Fibroblast of villous mesenchyme (primary cell): ENCODE measurements around the gene C1orf167. TPM values are rescaled to one million over a fixed set of nuclear protein-coding genes. Genes with fewer than 3 reads are reported as not detected.

Source experiments
- DNase-seq: peaks from one replicate; pipeline ENCODE4 v3.0.0-alpha.2; 2010; ENCODE audit warnings: low read depth
- H3K4me3 ChIP-seq: 2 replicates; pipeline ENCODE4 v1.5.1; 2011; ENCODE audit warnings: low read depth, mild to moderate bottlenecking, low read length
- total RNA-seq: library from RNA; depleted of rRNA; stranded (reverse); fragments of >200 nt; gene quantifications from 2 replicates; pipeline ENCODE4 v1.2.3, GENCODE V29; 2012
- TF ChIP-seq, protein P1 (sequence below): IDR thresholded peaks from 2 replicates; pipeline ENCODE4 v1.5.1; 2012; ENCODE audit warnings: low read depth, mild to moderate bottlenecking, low read length; ENCODE audit not compliant: insufficient read depth

The C1orf167 gene
- total RNA-seq, 1 donor = under 0.01 TPM

GRCh38 chr1:11729498-11730428 lies 32.2 kb upstream of the C1orf167 start:
- no peak overlapping the region for H3K4me3 ChIP-seq
- TF ChIP-seq, protein P1, sequence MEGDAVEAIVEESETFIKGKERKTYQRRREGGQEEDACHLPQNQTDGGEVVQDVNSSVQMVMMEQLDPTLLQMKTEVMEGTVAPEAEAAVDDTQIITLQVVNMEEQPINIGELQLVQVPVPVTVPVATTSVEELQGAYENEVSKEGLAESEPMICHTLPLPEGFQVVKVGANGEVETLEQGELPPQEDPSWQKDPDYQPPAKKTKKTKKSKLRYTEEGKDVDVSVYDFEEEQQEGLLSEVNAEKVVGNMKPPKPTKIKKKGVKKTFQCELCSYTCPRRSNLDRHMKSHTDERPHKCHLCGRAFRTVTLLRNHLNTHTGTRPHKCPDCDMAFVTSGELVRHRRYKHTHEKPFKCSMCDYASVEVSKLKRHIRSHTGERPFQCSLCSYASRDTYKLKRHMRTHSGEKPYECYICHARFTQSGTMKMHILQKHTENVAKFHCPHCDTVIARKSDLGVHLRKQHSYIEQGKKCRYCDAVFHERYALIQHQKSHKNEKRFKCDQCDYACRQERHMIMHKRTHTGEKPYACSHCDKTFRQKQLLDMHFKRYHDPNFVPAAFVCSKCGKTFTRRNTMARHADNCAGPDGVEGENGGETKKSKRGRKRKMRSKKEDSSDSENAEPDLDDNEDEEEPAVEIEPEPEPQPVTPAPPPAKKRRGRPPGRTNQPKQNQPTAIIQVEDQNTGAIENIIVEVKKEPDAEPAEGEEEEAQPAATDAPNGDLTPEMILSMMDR = no peak
- DNase-seq = no peak

DNA sequence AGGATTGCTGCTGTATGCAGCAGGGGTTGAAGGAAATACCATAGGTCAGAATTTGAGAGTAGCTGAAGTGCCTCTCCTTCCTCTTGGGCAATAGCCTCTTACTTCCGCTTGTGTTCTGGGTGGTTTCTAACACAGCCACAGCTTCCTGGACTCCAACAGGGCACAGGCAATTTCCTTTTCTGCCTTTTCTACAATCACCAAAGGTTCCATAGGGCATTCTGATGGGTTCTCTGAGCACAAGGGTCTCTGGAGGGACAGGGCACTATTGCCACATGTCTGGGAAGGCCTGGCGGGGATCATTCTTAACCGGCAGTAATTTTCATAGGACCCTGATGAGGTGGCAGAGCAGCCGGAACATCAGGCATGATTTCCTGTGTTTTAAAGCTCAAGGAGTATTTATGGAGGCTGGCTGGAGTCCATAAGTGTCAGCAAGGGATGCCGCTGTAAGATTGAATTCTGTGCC lies 31.5 kb upstream of the C1orf167 start:
- no peak overlapping the region for H3K4me3 ChIP-seq
- peak; percentile 48 for DNase-seq
- TF ChIP-seq, protein P1 = no peak

DNA sequence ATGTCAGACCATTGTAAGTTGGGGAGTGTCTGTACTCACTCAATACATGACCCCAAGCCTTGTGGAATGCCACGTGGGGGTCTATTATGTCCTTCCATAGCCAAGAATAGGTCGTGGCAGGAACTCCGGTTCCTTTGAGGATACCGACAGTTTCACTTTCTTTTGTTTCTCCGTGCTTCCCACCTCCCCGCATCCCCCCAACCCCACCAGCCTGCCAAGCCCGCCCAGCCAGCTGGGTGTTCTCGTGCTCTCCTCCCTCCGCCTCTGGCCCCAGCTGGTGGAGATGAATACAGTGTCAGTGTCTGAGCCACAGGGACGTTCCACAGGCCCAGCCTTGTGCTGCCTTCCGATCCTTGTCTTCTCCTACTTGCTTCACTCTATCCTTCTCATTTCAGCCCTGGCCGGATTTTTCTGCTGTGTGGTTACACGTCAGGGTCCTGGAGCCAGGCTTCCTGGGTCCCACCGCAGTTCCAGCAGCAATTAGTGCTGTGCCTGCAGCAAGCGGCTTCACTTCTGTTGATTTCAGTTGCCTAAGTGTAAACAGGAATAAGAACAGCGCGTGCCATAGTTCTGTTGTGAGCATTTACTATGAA lies 30.2 kb upstream of the C1orf167 start:
- TF ChIP-seq, protein P1 = no peak
- peak; percentile 79 for DNase-seq
- peak overlapping the region; percentile 36 for H3K4me3 ChIP-seq

DNA sequence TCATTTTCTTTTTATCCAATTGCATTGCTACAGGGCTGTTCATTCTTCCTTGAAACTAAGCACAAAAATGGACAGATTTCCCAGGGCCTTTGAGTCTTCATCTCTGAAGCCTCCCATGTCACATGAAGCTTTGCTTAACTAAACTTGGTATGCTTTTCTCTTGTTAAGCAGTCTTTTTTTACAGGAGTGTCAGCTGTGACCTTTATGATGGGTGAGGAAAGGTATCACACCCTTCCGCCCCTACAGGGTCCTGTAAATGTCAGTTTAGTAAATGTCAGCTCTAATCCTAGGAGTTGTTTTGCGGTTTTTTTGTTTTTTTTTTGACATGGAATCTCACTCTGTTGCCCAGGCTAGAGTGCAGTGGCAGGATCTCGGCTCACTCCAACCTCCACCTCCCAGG lies 28.7 kb upstream of the C1orf167 start:
- H3K4me3 ChIP-seq = no peak overlapping the region
- no peak for DNase-seq
- TF ChIP-seq, protein P1 = no peak

GRCh38 chr1:11735531-11735853 lies 26.5 kb upstream of the C1orf167 start:
- TF ChIP-seq, protein P1 = no peak
- peak overlapping the region; percentile 98 for H3K4me3 ChIP-seq
- no peak for DNase-seq

DNA sequence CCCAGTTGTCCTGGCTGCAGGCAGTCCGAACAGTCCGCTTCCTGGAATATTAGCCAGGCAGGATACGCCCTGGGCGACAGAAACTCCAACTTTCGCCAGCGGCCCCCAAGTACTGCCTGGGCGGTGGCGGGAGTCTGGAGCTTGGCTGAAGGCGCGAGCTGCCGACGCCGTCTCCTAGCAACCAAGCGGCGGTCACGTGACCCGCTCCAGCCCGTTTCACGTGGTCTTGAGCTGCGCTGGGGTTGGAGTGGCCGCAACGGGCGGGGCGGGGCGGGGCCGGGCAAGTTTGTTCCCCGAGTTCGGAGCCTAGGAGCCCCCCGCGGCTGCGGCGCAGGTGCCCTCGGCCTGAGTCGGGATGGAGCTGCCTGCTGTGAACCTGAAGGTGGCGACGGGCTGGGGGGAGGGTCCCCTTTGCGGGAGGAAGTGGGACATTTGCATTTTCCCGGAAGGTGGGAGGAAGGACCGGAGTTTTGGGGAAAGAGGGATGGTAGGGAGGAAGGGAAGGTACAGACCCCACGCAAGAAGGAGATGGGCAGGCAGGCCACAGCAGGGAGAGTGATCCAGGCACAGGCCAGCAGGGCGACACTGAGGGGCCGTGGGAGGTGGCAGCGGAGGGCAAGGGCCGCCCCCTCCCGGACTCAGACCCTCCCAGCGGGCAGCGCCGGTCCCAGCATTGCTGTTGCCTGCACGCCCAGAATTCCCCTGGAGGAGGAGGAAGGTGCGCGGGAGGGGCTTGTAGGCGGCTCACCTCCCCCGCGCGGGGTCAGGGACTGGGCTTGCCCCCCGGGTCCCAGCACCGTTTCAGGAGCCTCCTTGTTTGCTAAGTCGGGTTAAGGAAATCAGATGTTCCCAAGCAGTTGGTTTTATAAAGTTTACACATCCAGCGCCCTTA lies 25.9 kb upstream of the C1orf167 start, which contains the start of gene AGTRAP:
Gene AGTRAP (plus strand): TSS at position 283 of the 892 bp plus-strand sequence. CDS start 73 bp downstream, at position 356.
- DNase-seq = peak; percentile 91
- H3K4me3 ChIP-seq = peak within 1 kb of the TSS; percentile 98
- TF ChIP-seq, protein P1 = no peak
